Right lobe of liver (tissue), 6 donors: ENCODE results near the gene FBXO21. TPM values are rescaled to one million over a fixed set of nuclear protein-coding genes. Genes with fewer than 3 reads are reported as not detected.

Experiments
- ATAC-seq, 4 donors: fragments of 200-7000 bp; cut with Tn5 transposase; one replicate each; pipeline ENCODE4 v1.9.1; 2020; ENCODE audit warnings: mild to moderate bottlenecking in 4 of 4, moderate library complexity in 4 of 4
- DNase-seq, 3 donors: peaks; one replicate each; pipeline ENCODE4 v3.0.0-alpha.2; 2020
- H3K27ac ChIP-seq, 3 donors: fragments of 200-600 bp; one replicate each; pipeline ENCODE4 v1.8.0; 2022
- H3K27me3 ChIP-seq, 2 donors: fragments of 200-600 bp; one replicate each; pipeline ENCODE4 v1.8.0; 2022
- H3K36me3 ChIP-seq, 4 donors: fragments of 200-600 bp; sonication (generic) in 1 of 4; one replicate each; pipeline versions ENCODE4 v1.5.1 to v1.8.0; 2017 to 2022; ENCODE audit warnings: control low read depth in 1 of 4
- H3K4me1 ChIP-seq, 4 donors: fragments of 200-600 bp; sonication (generic) in 1 of 4; one replicate each; pipeline versions ENCODE4 v1.5.1 to v1.8.0; 2017 to 2022; ENCODE audit warnings: control low read depth in 1 of 4
- H3K4me3 ChIP-seq, 3 donors: fragments of 200-600 bp; one replicate each; pipeline ENCODE4 v1.8.0; 2022
- H3K9me3 ChIP-seq, 4 donors: fragments of 200-600 bp; sonication (generic) in 1 of 4; one replicate each; pipeline versions ENCODE4 v1.5.1 to v1.8.0; 2017 to 2022; ENCODE audit warnings: control low read depth in 1 of 4
- POLR2A ChIP-seq: fragments of 450-650 bp; IDR thresholded peaks from one replicate; pipeline ENCODE4 v1.6.1; 2017; ENCODE audit warnings: antibody characterized with exemption, mild to moderate bottlenecking
- WGBS: methylation state at CpG from one replicate; pipeline ENCODE4 v1.1.6; 2018; ENCODE audit warnings: low coverage, low lambda C conversion rate; ENCODE audit not compliant: insufficient coverage; ENCODE audit errors: missing lambda C conversion rate; 5-methylcytosine and 5-hydroxymethylcytosine counted together
- intact Hi-C, 2 donors: fragments of 100-400 bp; cut with DNase I; formaldehyde crosslinking; loops; one replicate each; pipeline versions ENCODE4 v1.11.2 to v1.14.1; 2022
- total RNA-seq, 6 experiments: library from RNA; depleted of rRNA in 2 of 6; stranded (reverse); fragments of >200 nt in 2 of 6; fragmentation: NEBNext Ultra II Directional in 3 of 6; extraction: Animal tissue kit (Norgen Biotek cat#: 25700) in 3 of 6; gene quantifications; one replicate each; pipeline versions ENCODE4 v1.1.0 to v1.2.4, GENCODE V29; 2016 to 2023
- TF ChIP-seq, protein P1 (sequence below), 4 donors: fragments of 200-600 bp in 3 of 4; fragments of 450-650 bp in 1 of 4; IDR thresholded peaks; one replicate each; pipeline versions ENCODE4 v1.5.1 to v1.8.0; 2016 to 2022; ENCODE audit warnings: antibody characterized with exemption in 4 of 4, mild to moderate bottlenecking in 2 of 4
- donor health status: DM: no; HTN: yes; CAD: no.
- donor health status: DM: no; HTN: no; CAD: no.
- donor health status: DM: no; HTN: no; CAD: no.
- donor health status: DM: no; HTN: yes; CAD: no.
- donor health status: DM: no; HTN: yes; CAD: no.

The FBXO21 gene
- total RNA-seq, 6 experiments from 2014 or later, result 12.8 to 28.7 (median 20.1) TPM

DNA sequence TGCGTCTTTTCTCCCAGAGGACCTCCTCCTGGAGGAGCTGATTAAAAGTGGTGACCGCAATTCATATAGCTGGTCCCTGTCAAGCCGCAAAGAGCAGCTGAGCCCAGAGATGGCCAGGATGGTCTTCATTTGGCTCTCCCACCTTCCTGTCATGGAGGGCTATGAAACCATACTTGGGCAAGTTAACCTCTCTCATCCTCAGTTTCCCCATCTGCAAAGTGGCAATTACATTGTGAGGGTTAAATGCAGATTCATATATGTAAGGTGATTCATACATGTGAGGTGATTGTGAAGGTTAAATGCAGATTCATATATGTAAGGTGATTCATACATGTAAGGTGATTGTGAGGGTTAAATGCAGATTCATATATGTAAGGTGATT lies 87.5 kb downstream of the FBXO21 start:
- no CpG with 5 or more reads among the region's 3 CpGs for WGBS
- H3K4me3 ChIP-seq, result no peak overlapping the region
- H3K4me1 ChIP-seq, result peaks cover 0 to 15% (median 2%) of the 10 kb centered on the region in 4 donors
- ATAC-seq, result no peak
- no peak overlapping the region for H3K27ac ChIP-seq
- DNase-seq, result no peak
- H3K9me3 ChIP-seq, result no peaks in the 10 kb centered on the region
- TF ChIP-seq, protein P1, sequence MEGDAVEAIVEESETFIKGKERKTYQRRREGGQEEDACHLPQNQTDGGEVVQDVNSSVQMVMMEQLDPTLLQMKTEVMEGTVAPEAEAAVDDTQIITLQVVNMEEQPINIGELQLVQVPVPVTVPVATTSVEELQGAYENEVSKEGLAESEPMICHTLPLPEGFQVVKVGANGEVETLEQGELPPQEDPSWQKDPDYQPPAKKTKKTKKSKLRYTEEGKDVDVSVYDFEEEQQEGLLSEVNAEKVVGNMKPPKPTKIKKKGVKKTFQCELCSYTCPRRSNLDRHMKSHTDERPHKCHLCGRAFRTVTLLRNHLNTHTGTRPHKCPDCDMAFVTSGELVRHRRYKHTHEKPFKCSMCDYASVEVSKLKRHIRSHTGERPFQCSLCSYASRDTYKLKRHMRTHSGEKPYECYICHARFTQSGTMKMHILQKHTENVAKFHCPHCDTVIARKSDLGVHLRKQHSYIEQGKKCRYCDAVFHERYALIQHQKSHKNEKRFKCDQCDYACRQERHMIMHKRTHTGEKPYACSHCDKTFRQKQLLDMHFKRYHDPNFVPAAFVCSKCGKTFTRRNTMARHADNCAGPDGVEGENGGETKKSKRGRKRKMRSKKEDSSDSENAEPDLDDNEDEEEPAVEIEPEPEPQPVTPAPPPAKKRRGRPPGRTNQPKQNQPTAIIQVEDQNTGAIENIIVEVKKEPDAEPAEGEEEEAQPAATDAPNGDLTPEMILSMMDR (IDR thresholded peaks at IDR 0.05), result no peak
- no peak for TF ChIP-seq POLR2A
- intact Hi-C loops, result no loop called here
- H3K36me3 ChIP-seq, result no peaks in the 10 kb centered on the region
- no peaks in the 10 kb centered on the region for H3K27me3 ChIP-seq

DNA sequence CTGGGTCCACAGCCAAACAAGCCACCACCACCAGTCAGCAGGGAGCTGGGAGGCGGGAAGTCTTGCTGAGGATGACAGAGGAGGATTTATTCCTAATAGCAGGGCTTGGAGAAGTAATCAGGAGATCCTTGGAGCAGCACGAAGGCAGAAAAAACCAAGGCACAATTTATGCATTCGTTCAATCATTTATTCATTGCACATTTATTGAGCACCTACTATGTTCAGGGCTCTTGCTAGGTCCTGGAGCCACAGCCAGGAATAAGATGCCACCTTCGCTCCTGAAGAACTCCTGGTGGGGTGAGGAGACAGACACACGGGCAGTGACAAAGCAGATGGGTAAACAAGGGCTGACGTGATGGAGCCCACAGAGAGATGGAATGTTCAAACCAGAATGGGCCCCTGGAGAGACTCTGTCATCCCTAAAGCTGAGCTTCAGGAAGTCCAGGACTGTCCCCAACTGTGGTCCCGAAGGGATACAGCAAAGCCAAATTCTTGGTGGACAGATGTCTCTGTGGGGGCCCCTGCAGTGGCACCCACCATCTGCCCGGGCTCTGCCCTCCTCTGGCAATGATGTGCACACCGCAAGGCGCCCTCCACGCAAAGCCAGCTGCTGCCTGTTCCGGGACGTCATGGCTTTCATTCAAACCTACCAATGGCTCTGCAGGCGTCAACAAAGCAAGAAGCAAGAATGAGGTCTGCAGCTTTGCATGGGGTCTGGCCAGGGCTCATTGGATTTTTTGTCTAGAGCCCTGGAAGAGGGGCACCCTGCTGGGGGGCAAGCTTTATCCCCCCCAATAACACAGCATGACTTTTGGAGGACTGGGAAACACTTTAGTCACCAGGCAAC lies 88.1 kb downstream of the FBXO21 start:
- peaks cover 0 to 15% (median 2%) of the 10 kb centered on the region in 4 donors for H3K4me1 ChIP-seq
- TF ChIP-seq, protein P1 (IDR thresholded peaks at IDR 0.05), result no peak
- no peak for TF ChIP-seq POLR2A
- no peak for DNase-seq
- H3K27ac ChIP-seq, result no peak overlapping the region
- H3K36me3 ChIP-seq, result no peaks in the 10 kb centered on the region
- no peak overlapping the region for H3K4me3 ChIP-seq
- peaks cover 0 to 2% of the 10 kb centered on the region in 2 donors for H3K27me3 ChIP-seq
- intact Hi-C loops, result no loop called here
- ATAC-seq, result no peak
- H3K9me3 ChIP-seq, result no peaks in the 10 kb centered on the region
- WGBS, result 51% methylated on average over 11 of the region's 14 CpGs

DNA sequence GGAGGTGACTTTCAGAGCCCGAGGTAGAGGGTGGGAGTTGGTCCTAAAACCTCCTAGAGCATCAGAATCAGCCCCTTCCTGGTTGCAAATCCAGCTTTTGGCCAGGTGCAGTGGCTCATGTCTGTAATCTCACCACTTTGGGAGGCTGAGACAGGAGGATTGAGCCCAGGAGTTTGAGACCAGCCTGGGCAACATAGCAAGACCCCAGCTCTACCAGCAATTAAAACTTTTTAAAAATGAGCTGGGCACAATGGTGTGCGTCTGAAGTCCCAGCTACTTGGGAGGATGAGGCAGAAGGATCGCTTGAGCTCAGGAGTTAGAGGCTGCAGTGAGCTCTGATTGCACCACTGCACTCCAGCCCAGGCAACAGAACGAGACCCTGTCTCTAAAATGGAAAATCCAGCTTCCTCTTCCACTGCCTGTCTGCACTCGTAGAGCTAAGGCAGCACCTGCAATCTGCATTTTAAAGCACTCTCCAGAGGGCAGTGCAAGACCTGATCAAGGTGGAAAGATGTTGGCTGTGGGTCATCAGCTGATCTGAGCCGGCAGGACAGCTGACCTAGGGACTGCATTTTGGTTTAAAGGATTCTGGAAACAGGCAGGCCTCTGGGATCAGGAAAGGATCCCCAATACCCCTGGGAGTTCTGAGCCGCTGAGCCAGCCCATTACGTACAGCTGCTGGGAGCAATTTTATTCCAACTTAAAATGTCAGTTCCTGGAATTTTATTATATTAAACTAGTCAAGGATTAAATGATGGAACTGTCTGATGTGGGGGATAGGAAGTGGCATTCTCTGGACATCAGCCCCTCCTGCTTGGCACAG lies 89.2 kb downstream of the FBXO21 start:
- Histone ChIP-seq H3K27me3 (peaks cover 0 to 3% of the 10 kb centered on the region in 2 donors), H3K9me3 (no peaks in the 10 kb centered on the region), H3K4me3 (no peak overlapping the region), H3K36me3 (no peaks in the 10 kb centered on the region), H3K27ac (no peak overlapping the region), H3K4me1 (peaks cover 0 to 15% (median 2%) of the 10 kb centered on the region in 4 donors)
- TF ChIP-seq, protein P1 (IDR thresholded peaks at IDR 0.05), result no peak
- no peak for TF ChIP-seq POLR2A
- DNase-seq, result peak in 1 of 3 donors; percentile 22
- ATAC-seq, result peak in 2 of 4 donors; percentile 37 to 54
- WGBS, result 54% methylated on average over 2 of the region's 8 CpGs
- intact Hi-C loops, result no loop called here

DNA sequence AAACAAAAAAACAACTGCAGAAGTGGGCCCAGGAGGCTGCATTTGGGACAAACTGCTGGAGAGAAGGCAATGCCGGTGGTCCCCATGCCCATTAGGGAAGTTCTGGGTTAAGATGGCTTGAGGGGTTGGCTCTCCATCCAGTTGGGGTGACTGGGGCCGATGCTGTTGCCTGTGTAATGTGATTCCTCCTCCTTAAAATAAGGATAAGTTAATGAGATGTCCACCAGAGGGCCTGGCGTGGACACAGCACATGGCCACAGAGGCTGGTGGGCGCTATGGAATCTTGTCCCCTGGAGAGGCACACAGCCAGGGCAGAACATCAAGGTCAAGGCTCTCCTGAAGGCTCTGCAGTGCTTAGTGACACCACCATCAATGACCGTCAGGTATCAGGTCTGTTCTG lies 90.0 kb downstream of the FBXO21 start:
- intact Hi-C loops, result no loop called here
- Histone ChIP-seq H3K27ac (no peak overlapping the region), H3K9me3 (no peaks in the 10 kb centered on the region), H3K36me3 (no peaks in the 10 kb centered on the region), H3K27me3 (peaks cover 0 to 3% of the 10 kb centered on the region in 2 donors), H3K4me1 (peaks cover 0 to 15% (median 2%) of the 10 kb centered on the region in 4 donors), H3K4me3 (no peak overlapping the region)
- 0% methylated on average over 1 of the region's 5 CpGs for WGBS
- DNase-seq, result peak in 1 of 3 donors; percentile 31
- no peak for TF ChIP-seq POLR2A
- TF ChIP-seq, protein P1 (IDR thresholded peaks at IDR 0.05), result peak in 3 of 4 donors; percentile 21 to 28 (median 23)
- peak in 3 of 4 donors; percentile 15 to 52 (median 27) for ATAC-seq
